ENCODE results near the gene NCOA1. TPM values are rescaled to one million over a fixed set of nuclear protein-coding genes. Genes with fewer than 3 reads are reported as not detected.

Gene NCOA1
- polyA plus RNA-seq, 1 donor from 2014 or later: 23.0 TPM

GRCh38 chr2:24542269-24542872 is 51.3 kb downstream of the NCOA1 start:
- Histone ChIP-seq H3K9me2 (ENCODE audit: insufficient read depth, low read length) (no peaks in the 10 kb centered on the region), H3K27ac (ENCODE audit: low read length) (no peak overlapping the region), H3F3A (ENCODE audit: insufficient read depth, low read length, poor library complexity, severe bottlenecking) (no peaks in the 10 kb centered on the region), H3K4me2 (ENCODE audit: low read length) (no peak overlapping the region), H4K20me1 (ENCODE audit: insufficient read depth) (no peaks in the 10 kb centered on the region), H3K36me3 (ENCODE audit: insufficient read depth, low read length) (no peaks in the 10 kb centered on the region), H3K9me3 (ENCODE audit: low read length) (peaks cover 12% of the 10 kb centered on the region), H3K9ac (ENCODE audit: low read length) (no peak overlapping the region), H3K4me3 (ENCODE audit: low read length) (no peak overlapping the region), H2AFZ (ENCODE audit: low read depth, low read length) (no peak overlapping the region), H3K27me3 (ENCODE audit: insufficient read depth, low read depth, low read length) (no peaks in the 10 kb centered on the region), H3K79me2 (replicated peaks; ENCODE audit: insufficient read depth, low read length) (peaks cover 27% of the 10 kb centered on the region)
- TF ChIP-seq RAD21 (conservative IDR thresholded peaks at IDR 0.05) (no peak), POLR2AphosphoS5 (IDR thresholded peaks at IDR 0.05) (no peak), EP300 (conservative IDR thresholded peaks at IDR 0.05; ENCODE audit: poor library complexity, severe bottlenecking) (no peak), TAF1 (IDR thresholded peaks at IDR 0.05; ENCODE audit: low read depth) (no peak), CTCF (IDR thresholded peaks at IDR 0.05; ENCODE audit: poor library complexity, severe bottlenecking) (no peak), SMC3 (conservative IDR thresholded peaks at IDR 0.05; ENCODE audit: poor library complexity) (no peak), REST (IDR thresholded peaks at IDR 0.05; ENCODE audit: borderline replicate concordance) (no peak), MXI1 (conservative IDR thresholded peaks at IDR 0.05; ENCODE audit: poor library complexity, severe bottlenecking) (no peak), EZH2 (IDR thresholded peaks at IDR 0.05; ENCODE audit: borderline replicate concordance, insufficient read depth, low read length, poor library complexity, severe bottlenecking) (no peak)

GRCh38 chr2:24543252-24543651 is 52.2 kb downstream of the NCOA1 start:
- Histone ChIP-seq H3K9me2 (ENCODE audit: insufficient read depth, low read length) (no peaks in the 10 kb centered on the region), H3K4me3 (ENCODE audit: low read length) (no peak overlapping the region), H3K36me3 (ENCODE audit: insufficient read depth, low read length) (no peaks in the 10 kb centered on the region), H3K9me3 (ENCODE audit: low read length) (peaks cover 12% of the 10 kb centered on the region), H3K79me2 (replicated peaks; ENCODE audit: insufficient read depth, low read length) (peaks cover 27% of the 10 kb centered on the region), H3F3A (ENCODE audit: insufficient read depth, low read length, poor library complexity, severe bottlenecking) (no peaks in the 10 kb centered on the region), H3K9ac (ENCODE audit: low read length) (no peak overlapping the region), H4K20me1 (ENCODE audit: insufficient read depth) (no peaks in the 10 kb centered on the region), H3K27me3 (ENCODE audit: insufficient read depth, low read depth, low read length) (no peaks in the 10 kb centered on the region), H3K4me2 (ENCODE audit: low read length) (no peak overlapping the region), H2AFZ (ENCODE audit: low read depth, low read length) (no peak overlapping the region), H3K27ac (ENCODE audit: low read length) (no peak overlapping the region)
- TF ChIP-seq POLR2AphosphoS5 (IDR thresholded peaks at IDR 0.05) (no peak), TAF1 (IDR thresholded peaks at IDR 0.05; ENCODE audit: low read depth) (no peak), RAD21 (conservative IDR thresholded peaks at IDR 0.05) (no peak), EP300 (conservative IDR thresholded peaks at IDR 0.05; ENCODE audit: poor library complexity, severe bottlenecking) (no peak), EZH2 (IDR thresholded peaks at IDR 0.05; ENCODE audit: borderline replicate concordance, insufficient read depth, low read length, poor library complexity, severe bottlenecking) (no peak), REST (IDR thresholded peaks at IDR 0.05; ENCODE audit: borderline replicate concordance) (no peak), MXI1 (conservative IDR thresholded peaks at IDR 0.05; ENCODE audit: poor library complexity, severe bottlenecking) (no peak), CTCF (IDR thresholded peaks at IDR 0.05; ENCODE audit: poor library complexity, severe bottlenecking) (no peak), SMC3 (conservative IDR thresholded peaks at IDR 0.05; ENCODE audit: poor library complexity) (no peak)
